HEK293 (cell line): Measurements from ENCODE around the gene NPHP4.

Experiments used
- CTCF ChIP-seq: fragments of 450-650 bp; formaldehyde crosslinking; IDR thresholded peaks from 2 replicates; pipeline ENCODE4 v1.5.1; 2016; ENCODE audit warnings: missing biosample characterization, missing genetic modification characterization
- REPIN1 ChIP-seq: fragments of 450-650 bp; formaldehyde crosslinking; IDR thresholded peaks from 2 replicates; pipeline ENCODE4 v1.5.1; 2017; ENCODE audit warnings: missing biosample characterization, missing genetic modification characterization, low read depth
- SP2 ChIP-seq: fragments of 450-650 bp; formaldehyde crosslinking; IDR thresholded peaks from 2 replicates; pipeline ENCODE4 v1.5.1; 2016; ENCODE audit warnings: missing biosample characterization, missing genetic modification characterization
- TRIM28 ChIP-seq: IDR thresholded peaks from 2 replicates; pipeline ENCODE4 v1.6.1; 2011; ENCODE audit warnings: low read length, control low read depth, borderline replicate concordance
- ZNF146 ChIP-seq: fragments of 450-650 bp; formaldehyde crosslinking; IDR thresholded peaks from 2 replicates; pipeline ENCODE4 v1.5.1; 2016; ENCODE audit warnings: missing biosample characterization, missing genetic modification characterization
- ZNF24 ChIP-seq: fragments of 450-650 bp; formaldehyde crosslinking; IDR thresholded peaks from 2 replicates; pipeline ENCODE4 v1.5.1; 2016; ENCODE audit warnings: missing biosample characterization, missing genetic modification characterization
- ZNF670 ChIP-seq: fragments of 450-650 bp; formaldehyde crosslinking; IDR thresholded peaks from 2 replicates; pipeline ENCODE4 v1.5.1; 2016; ENCODE audit warnings: missing biosample characterization, missing genetic modification characterization, low read depth
- ZNF701 ChIP-seq: fragments of 450-650 bp; formaldehyde crosslinking; IDR thresholded peaks from 2 replicates; pipeline ENCODE4 v1.5.1; 2016; ENCODE audit warnings: missing biosample characterization, missing genetic modification characterization
- TF ChIP-seq, protein P1 (sequence below): fragments of 450-650 bp; formaldehyde crosslinking; IDR thresholded peaks from 2 replicates; pipeline ENCODE4 v1.5.1; 2016; ENCODE audit warnings: missing biosample characterization, missing genetic modification characterization

GRCh38 chr1:5889901-5890300 is 102.3 kb downstream of the NPHP4 start:
- TF ChIP-seq TRIM28, result no peak
- no peak for TF ChIP-seq ZNF701
- TF ChIP-seq ZNF146 (tag by site-specific recombination), result no peak
- no peak for TF ChIP-seq REPIN1
- TF ChIP-seq, protein P1, sequence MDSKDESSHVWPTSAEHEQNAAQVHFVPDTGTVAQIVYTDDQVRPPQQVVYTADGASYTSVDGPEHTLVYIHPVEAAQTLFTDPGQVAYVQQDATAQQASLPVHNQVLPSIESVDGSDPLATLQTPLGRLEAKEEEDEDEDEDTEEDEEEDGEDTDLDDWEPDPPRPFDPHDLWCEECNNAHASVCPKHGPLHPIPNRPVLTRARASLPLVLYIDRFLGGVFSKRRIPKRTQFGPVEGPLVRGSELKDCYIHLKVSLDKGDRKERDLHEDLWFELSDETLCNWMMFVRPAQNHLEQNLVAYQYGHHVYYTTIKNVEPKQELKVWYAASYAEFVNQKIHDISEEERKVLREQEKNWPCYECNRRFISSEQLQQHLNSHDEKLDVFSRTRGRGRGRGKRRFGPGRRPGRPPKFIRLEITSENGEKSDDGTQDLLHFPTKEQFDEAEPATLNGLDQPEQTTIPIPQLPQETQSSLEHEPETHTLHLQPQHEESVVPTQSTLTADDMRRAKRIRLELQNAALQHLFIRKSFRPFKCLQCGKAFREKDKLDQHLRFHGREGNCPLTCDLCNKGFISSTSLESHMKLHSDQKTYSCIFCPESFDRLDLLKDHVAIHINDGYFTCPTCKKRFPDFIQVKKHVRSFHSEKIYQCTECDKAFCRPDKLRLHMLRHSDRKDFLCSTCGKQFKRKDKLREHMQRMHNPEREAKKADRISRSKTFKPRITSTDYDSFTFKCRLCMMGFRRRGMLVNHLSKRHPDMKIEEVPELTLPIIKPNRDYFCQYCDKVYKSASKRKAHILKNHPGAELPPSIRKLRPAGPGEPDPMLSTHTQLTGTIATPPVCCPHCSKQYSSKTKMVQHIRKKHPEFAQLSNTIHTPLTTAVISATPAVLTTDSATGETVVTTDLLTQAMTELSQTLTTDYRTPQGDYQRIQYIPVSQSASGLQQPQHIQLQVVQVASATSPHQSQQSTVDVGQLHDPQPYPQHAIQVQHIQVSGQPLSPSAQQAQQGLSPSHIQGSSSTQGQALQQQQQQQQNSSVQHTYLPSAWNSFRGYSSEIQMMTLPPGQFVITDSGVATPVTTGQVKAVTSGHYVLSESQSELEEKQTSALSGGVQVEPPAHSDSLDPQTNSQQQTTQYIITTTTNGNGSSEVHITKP (tag by site-specific recombination), result no peak
- no peak for TF ChIP-seq CTCF (tag by site-specific recombination)
- TF ChIP-seq SP2 (tag by site-specific recombination), result no peak
- TF ChIP-seq ZNF670, result no peak
- TF ChIP-seq ZNF24 (tag by site-specific recombination), result no peak
